Sciatic nerve (tissue), 2 donors: ENCODE measurements around the gene WFIKKN2. TPM values are rescaled to one million over a fixed set of nuclear protein-coding genes. Genes with fewer than 3 reads are reported as not detected.
A peak's percentile ranks its signal among the peaks of the same experiment; 100 is the strongest.

ENCODE experiments used
- ATAC-seq: fragments of 200-7000 bp; cut with Tn5 transposase; one replicate; pipeline ENCODE4 v1.9.1; 2020; ENCODE audit warnings: mild to moderate bottlenecking, moderate library complexity
- DNase-seq: peaks from one replicate; pipeline ENCODE4 v3.0.0-alpha.2; 2020; ENCODE audit warnings: low spot score
- intact Hi-C: fragments of 100-400 bp; cut with DNase I; formaldehyde crosslinking; loops from one replicate; pipeline ENCODE4 v1.14.2; 2022
- total RNA-seq: library from RNA; stranded (reverse); fragmentation: NEBNext Ultra II Directional; extraction: Animal tissue kit (Norgen Biotek cat#: 25700); gene quantifications from one replicate; pipeline ENCODE4 v1.2.1, GENCODE V29; 2021
- donor health status: DM: no; HTN: no; CAD: no.
- donor health status: DM: no; HTN: no; CAD: no.

The WFIKKN2 gene
- total RNA-seq, 1 donor from 2014 or later = 2.0 TPM

DNA sequence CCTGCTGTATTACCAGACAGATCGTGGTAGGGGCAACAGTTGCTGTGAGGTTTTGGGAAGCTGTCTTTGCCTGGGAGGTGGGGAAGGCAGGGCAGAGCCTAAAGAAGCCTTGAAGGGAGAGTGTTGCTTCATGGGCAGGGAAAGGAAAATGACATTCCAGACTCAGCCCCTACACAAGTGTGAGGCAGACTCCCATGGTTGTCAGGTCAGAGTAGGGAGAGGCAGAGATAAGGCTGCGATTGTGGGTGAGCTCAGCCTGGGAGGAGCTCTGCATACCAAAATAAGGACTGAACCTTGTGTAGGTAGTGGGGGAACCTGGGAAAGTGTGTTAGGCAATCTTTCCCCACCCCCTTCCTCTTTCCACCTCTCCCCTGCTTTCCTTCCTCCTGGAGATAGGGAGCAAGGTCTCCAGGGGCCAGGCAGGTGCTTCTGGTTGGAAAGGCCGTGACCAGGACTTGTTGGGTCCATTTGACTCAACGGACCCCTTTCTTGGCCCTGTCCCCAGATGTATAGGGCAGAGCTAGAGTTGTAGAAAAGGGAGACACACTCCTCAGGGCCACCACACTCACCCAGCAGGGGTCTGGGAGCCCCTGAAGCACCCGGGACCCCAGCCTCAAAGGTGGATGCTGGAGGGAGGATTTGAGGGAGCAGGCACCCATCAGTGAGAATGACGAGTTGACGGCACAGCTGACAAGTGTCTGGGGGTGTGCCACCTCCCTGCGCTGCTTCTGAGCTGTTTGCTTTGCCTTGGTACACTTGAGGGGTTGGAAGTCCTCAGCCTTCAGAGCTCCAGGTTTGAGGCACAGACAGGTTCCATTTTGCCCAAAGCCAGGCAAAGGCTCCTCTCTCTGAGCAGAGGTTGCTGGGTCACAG lies 49.3 kb downstream of the WFIKKN2 start:
- no peak for DNase-seq
- intact Hi-C loops = no loop called here
- ATAC-seq = peak; percentile 23

DNA sequence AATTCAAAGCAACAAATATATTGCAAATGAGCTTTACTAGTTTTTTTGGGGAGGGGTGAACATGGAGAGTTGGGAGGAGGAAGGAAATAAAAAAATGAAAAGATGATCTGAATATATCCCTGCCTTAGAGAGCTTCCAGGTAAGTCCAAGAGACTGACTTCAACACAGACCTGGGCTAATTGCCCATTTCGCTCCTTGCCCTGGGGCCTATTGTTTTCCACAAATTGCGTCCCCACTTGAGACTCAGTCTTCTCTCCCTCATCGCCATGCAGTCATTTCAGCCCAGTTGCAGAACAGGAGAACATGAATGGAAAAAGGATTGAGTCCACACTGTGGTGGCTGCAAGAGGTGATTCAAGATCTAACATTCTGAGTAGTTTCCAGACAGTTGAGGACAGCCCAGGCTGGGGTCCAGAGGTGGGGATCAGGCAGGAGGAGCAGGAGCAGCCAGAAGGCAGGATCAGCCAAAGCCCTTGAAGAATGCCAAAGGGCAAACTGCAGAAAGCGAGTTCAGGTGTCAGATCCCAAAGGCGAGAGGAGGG lies 52.4 kb downstream of the WFIKKN2 start:
- DNase-seq = no peak

DNA sequence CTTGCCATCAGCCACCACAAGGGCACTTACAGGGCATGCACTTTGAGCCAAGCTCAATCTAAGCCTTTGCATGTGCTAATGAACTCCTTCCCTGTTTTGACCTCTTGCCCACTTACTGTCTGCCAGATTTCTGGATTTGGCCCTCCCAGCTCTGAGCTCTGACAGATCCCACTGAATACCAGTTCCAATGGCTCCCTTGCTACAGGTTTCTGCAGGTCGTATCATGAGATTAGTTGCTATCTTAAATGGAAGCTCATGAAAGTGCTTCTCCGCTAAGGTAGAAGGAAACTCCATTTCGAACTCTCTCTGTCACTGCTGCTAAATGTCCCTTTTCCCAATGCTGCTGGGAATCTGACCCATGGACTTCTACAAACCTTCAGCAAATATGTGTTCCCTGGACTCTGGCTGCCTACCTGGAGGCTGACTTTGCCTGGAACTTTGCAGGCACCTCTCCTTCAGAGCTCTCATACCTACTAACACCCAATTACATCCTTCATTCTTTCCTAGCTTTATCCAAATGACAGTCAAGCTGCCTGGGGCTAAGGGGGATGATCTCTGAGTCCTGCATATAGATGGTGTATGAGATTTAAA lies 54.2 kb downstream of the WFIKKN2 start:
- DNase-seq = peak; percentile 23
- ATAC-seq = no peak
- intact Hi-C loops = no loop called here

More for the DNA sequence above, 52.4 kb downstream of the WFIKKN2 start:
- no peak for ATAC-seq
- intact Hi-C loops = no loop called here

DNA sequence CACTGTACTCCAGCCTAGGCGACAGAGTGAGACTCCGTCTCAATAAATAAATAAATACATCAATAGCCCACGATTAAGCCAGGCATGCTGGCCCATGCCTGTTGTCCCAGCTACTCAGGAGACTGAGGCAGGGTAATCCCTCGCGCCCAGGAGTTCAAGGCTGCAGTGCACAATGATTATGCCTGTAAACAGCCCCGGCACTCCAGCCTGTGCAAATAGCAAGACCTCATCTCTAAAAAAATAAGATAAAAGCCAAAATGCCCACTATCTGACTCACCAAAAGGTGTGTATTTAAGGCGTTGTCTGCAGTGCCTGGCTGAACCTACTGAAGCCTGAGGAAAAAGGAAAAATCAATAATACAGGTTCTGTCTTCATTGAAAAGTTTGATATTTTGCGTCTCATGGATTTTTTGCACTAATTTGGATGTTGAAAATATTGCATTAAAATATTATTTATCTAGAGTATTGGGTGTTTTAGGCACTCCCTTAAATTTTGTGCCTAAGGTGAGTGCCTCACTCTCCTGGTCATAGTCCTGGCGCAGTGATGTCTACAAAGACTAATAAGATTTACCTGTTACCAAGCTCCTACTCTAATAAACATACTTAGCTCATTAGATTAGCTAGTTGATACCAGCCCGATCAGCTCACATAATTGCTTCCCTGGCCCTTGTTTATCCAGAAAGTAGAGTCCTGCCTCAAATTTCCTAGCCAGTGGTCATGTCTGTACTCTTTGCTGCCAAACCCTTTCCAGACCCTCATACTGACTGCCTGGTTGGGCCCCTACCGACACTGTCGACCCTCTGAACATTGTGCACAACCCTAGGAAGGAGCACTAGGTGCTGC lies 55.5 kb downstream of the WFIKKN2 start:
- ATAC-seq (no peak), DNase-seq (peak; percentile 36)
- intact Hi-C loops = no loop called here

- DNase-seq = peak; percentile 15
- ATAC-seq = no peak
- intact Hi-C loops = no loop called here
These were observed 56.2 kb downstream of the WFIKKN2 start for GRCh38 chr17:50891577-50891989.

Other genes with a start within 250 kb of the WFIKKN2 start
- gene ABCC3, start 200.7 kb upstream of the WFIKKN2 start, total RNA-seq = 5.4 TPM
- gene ANKRD40, start 127.7 kb upstream of the WFIKKN2 start, total RNA-seq = 106 TPM
- gene LUC7L3, start 116.0 kb upstream of the WFIKKN2 start, total RNA-seq = 229 TPM
- not detected for gene ANKRD40CL, start 68.1 kb upstream of the WFIKKN2 start, total RNA-seq
- gene TOB1, start 30.8 kb downstream of the WFIKKN2 start, total RNA-seq = 114 TPM